ENCODE results near the gene TRIM67.

DNA sequence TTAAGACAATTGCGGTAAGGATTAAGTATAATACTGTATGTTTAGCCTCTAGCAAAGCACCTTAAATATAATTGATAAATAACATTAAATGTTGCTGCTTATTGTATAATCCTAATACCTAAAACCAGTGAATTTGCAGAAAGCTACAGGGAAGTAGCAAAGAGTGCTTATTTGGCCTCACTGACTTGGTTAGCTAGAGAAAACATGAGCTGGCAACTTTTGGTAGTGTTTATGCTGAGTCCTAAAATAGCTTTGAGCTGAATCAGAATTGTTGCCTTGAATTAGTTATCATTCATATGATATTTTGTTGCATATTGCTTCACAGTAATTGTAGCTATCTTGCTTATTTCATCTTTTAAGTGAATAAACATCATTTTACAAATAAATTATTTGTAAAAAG, 3.5 kb downstream of the TRIM67 start:
- TF ChIP-seq EZH2 (IDR thresholded peaks at IDR 0.05; ENCODE audit: borderline replicate concordance, low read depth, low read length, poor library complexity, severe bottlenecking), result no peak
- TF ChIP-seq, protein P1, sequence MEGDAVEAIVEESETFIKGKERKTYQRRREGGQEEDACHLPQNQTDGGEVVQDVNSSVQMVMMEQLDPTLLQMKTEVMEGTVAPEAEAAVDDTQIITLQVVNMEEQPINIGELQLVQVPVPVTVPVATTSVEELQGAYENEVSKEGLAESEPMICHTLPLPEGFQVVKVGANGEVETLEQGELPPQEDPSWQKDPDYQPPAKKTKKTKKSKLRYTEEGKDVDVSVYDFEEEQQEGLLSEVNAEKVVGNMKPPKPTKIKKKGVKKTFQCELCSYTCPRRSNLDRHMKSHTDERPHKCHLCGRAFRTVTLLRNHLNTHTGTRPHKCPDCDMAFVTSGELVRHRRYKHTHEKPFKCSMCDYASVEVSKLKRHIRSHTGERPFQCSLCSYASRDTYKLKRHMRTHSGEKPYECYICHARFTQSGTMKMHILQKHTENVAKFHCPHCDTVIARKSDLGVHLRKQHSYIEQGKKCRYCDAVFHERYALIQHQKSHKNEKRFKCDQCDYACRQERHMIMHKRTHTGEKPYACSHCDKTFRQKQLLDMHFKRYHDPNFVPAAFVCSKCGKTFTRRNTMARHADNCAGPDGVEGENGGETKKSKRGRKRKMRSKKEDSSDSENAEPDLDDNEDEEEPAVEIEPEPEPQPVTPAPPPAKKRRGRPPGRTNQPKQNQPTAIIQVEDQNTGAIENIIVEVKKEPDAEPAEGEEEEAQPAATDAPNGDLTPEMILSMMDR (conservative IDR thresholded peaks at IDR 0.05; ENCODE audit: low read depth, low read length), result no peak

Data from A673 (cell line).